ENCODE measurements around the gene NAA10.

Gene NAA10

DNA sequence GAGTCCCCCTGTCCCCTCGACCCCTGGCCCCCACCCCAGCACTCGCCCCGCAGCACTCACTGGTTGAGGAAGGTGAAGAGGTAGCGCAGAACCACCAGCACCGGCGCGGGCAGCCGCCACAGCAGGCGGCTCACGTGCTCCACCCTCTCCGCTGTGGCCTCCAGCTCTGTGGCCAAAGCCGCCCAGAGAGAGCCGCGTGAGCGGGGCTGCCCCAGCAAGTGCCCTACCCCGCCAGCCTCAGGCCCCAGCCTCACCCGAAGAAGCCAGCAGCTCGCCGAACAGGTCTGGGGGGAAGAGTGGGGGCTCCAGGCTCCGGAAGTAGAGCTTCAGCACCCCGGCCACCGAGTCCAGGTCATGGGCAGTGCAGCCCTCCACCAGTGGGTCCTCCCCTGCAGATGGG, 24.4 kb downstream of the NAA10 start:
- TF ChIP-seq, protein P1, sequence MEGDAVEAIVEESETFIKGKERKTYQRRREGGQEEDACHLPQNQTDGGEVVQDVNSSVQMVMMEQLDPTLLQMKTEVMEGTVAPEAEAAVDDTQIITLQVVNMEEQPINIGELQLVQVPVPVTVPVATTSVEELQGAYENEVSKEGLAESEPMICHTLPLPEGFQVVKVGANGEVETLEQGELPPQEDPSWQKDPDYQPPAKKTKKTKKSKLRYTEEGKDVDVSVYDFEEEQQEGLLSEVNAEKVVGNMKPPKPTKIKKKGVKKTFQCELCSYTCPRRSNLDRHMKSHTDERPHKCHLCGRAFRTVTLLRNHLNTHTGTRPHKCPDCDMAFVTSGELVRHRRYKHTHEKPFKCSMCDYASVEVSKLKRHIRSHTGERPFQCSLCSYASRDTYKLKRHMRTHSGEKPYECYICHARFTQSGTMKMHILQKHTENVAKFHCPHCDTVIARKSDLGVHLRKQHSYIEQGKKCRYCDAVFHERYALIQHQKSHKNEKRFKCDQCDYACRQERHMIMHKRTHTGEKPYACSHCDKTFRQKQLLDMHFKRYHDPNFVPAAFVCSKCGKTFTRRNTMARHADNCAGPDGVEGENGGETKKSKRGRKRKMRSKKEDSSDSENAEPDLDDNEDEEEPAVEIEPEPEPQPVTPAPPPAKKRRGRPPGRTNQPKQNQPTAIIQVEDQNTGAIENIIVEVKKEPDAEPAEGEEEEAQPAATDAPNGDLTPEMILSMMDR (IDR thresholded peaks at IDR 0.05; ENCODE audit: control insufficient read depth, insufficient read depth, low read depth, low read length, missing control alignments), result no peak
- DNase-seq (ENCODE audit: low read depth), result no peak
- H3K4me3 ChIP-seq (ENCODE audit: control insufficient read depth, low read depth, low read length), result no peak overlapping the region

DNA sequence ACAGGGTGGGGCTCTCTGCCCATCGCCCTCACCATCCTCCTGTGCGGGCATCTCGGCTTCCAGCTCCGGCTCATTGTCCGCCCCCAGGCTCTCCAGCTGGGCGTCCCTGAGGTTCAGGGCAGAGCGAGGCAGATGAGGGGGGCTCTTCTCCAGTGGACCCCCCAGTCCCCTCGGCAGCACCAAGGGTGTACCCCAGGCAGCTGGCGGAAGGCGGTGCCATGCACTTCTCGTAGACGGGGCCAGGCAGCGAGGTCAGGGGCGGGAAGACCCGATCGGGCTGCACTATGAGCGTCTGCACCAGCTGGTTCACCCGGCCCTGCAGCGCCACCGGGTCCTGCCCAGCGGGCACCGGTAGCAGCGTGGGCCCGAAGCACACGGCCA, 24.9 kb downstream of the NAA10 start:
- no peak for DNase-seq (ENCODE audit: low read depth)
- TF ChIP-seq, protein P1 (IDR thresholded peaks at IDR 0.05; ENCODE audit: control insufficient read depth, insufficient read depth, low read depth, low read length, missing control alignments), result no peak
- no peak overlapping the region for H3K4me3 ChIP-seq (ENCODE audit: control insufficient read depth, low read depth, low read length)

DNA sequence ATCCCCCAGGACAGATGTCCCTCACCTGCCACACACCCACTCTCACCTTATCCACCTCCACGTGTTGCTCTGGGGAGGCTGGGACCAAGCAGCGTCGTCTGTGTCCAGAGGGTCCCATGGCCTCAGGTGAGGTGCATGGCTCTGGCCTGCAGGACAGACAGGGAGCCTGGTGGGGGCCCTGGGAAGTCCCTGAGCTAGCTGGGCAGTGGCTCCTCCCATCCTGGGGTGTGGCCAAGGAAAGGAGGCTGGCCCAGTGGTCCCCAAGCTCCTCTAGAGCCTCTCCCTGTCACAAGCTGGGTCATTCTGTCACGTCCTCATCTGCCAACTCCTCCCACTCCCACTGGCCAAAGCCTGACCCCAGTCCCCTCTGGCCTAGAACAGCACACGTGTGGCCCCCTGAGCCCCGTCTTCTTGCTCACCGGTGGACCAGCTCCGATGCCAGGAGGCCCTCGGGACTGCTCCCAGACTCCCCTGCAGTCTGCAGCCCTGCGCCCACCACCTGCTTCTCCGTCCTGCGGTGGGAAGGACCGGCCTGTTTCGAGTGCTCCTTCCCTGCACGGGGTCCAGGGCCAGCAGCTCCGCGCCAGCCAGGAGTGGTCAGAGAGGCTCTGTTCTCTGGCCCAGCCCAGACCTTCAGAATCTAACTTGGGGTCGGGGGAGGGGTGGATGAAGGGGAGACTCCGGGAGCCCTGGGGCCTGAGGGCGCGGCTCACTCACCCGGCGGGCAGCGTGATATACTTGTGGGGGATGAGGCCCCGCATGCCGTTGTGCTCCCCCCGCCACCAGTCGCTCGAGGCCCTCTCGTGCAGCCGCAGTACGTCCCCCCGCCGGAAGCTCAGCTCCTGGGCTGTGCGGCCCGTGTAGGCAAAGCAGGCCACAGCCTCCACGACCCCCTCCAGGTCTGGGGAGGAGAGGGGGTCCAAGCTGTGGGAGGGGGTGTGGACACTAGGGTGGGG, 25.5 kb downstream of the NAA10 start:
- H3K4me3 ChIP-seq (ENCODE audit: control insufficient read depth, low read depth, low read length), result no peak overlapping the region
- DNase-seq (ENCODE audit: low read depth), result no peak
- TF ChIP-seq, protein P1 (IDR thresholded peaks at IDR 0.05; ENCODE audit: control insufficient read depth, insufficient read depth, low read depth, low read length, missing control alignments), result no peak

DNA sequence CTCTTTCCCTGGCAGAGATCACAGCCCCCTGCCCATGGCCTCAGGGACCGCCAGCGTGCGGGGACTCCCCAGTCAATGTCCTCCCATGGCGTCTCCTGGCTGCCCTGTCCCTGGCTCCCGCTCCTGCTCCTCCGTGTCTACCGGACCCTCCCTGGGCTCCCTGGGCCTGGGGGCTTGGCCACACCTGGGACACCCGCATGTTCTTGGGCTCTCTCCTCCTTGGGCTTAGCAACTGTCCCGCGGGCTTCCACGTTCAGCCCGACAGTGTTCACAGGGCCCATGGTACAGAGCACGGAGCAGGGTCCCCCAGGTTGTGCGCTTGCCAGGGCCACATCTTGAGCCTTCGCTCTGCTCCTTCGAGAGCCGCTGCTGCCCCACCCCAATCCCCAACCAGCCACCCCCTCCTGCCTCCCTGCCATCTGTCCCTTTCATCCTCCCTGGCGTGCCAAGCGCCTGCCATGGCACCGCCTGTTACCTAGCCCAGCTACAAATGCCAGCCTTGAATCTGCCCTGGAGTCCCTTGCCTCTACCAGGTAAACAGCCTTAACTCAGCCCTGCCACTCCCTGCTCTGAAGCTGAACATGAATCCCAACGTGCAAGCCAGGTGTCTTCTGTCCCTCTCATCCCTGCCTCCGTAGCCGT, 26.5 kb downstream of the NAA10 start:
- TF ChIP-seq, protein P1 (IDR thresholded peaks at IDR 0.05; ENCODE audit: control insufficient read depth, insufficient read depth, low read depth, low read length, missing control alignments), result no peak
- no peak overlapping the region for H3K4me3 ChIP-seq (ENCODE audit: control insufficient read depth, low read depth, low read length)
- no peak for DNase-seq (ENCODE audit: low read depth)

DNA sequence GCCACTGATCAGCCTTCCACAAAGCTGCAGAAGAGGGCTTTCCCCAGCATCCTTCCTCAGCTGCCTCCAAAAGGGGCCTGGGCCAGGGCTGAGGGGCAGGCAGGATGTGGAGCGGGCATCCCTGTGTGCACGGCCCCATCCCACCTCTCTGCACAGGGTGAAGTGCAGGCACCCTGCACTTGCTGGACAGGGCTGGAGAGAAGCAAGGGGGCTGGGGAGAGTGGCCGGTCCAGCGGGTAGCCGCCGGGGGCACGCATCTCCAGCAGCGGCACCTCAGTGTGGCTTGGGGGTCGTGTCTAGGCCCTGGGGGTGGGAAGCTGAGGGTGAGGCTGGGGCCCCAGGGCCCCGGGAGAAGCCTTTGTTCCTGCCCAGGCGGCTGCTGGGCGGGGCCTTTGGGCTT, 27.4 kb downstream of the NAA10 start:
- TF ChIP-seq, protein P1 (IDR thresholded peaks at IDR 0.05; ENCODE audit: control insufficient read depth, insufficient read depth, low read depth, low read length, missing control alignments), result no peak
- no peak overlapping the region for H3K4me3 ChIP-seq (ENCODE audit: control insufficient read depth, low read depth, low read length)
- DNase-seq (ENCODE audit: low read depth), result no peak

DNA sequence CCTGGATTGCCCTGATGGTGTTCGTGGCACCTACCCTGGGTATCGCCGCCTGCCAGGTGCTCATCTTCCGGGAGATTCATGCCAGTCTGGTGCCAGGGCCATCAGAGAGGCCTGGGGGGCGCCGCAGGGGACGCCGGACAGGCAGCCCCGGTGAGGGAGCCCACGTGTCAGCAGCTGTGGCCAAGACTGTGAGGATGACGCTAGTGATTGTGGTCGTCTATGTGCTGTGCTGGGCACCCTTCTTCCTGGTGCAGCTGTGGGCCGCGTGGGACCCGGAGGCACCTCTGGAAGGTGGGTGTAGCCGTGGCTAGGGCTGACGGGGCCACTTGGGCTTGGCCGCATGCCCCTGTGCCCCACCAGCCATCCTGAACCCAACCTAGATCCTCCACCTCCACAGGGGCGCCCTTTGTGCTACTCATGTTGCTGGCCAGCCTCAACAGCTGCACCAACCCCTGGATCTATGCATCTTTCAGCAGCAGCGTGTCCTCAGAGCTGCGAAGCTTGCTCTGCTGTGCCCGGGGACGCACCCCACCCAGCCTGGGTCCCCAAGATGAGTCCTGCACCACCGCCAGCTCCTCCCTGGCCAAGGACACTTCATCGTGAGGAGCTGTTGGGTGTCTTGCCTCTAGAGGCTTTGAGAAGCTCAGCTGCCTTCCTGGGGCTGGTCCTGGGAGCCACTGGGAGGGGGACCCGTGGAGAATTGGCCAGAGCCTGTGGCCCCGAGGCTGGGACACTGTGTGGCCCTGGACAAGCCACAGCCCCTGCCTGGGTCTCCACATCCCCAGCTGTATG, 28.5 kb downstream of the NAA10 start:
- TF ChIP-seq, protein P1 (IDR thresholded peaks at IDR 0.05; ENCODE audit: control insufficient read depth, insufficient read depth, low read depth, low read length, missing control alignments), result no peak
- DNase-seq (ENCODE audit: low read depth), result no peak
- no peak overlapping the region for H3K4me3 ChIP-seq (ENCODE audit: control insufficient read depth, low read depth, low read length)

Measured in AG09309 (cell line).